ENCODE data around the gene KCNJ5.
"Not testable (repeated sequence)": the region's sequence is repeated elsewhere in the genome, so short reads cannot be mapped to it uniquely, and the experiment has no call there.

The KCNJ5 gene

DNA sequence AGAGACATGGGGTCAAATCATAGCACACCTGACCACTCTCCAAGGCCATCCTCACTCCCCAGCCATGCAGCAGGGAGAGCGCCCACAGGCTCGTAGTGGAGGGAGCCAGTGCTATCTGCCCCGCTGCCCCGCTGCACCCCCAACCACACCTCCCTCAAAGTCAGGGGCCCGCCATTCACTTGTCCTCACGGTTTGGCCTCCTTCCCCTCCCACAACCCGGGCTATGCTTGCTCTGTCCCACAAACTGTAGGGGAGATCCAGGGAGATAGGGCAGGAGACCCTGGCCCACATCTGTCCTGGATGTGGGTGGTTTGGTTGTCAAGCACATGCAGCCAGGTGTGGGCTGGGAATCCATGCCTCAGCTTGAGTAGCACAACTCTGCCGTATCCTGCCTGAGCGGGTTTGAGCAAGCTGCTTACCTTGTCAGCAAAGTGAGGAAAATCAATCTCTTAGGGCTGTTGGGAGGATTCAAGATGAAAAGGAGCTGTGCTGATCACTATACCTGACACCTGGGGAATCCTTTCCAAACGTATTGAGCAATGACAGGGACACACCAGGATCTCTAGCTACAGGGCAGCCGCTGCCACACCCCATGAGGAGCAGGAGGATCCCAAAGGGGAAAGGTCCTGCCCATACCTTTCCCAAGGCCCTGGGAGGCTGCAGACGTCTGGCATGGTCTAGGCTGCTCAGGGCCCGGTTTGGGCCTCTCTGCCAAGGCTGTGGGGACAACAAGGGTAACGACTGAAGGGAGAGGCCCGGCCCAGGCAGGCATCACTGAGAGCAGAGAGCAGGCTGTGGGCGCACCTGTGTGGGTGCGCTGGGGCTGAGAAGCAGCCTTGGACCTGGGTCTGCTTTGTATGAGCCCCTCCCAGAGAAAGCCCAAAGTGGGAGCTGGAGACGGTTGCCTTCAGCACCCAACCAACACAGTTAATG is 23.3 kb downstream of the KCNJ5 start:
- DNase-seq: no peak

GRCh38 chr11:128915149-128915521 is 24.0 kb downstream of the KCNJ5 start:
- no peak for DNase-seq

DNA sequence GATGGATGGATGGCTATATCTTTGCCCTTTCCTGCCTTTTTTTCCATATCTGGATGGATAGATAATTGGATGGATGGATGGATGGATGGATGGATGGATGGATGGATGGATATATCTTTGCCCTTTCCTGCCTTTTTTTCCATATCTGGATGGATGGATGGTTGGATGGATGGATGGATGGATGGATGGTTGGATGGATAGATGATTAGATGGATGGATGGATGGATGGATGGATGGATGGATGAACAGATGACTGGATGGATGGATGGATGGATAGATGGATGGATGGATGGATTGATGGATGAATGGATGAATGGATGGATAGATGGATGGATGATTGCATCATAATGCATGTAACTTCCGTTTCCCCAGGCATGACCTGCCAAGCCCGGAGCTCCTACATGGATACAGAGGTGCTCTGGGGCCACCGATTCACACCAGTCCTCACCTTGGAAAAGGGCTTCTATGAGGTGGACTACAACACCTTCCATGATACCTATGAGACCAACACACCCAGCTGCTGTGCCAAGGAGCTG is 24.9 kb downstream of the KCNJ5 start:
- DNase-seq: no peak

- no peak for DNase-seq
Measured at GRCh38 chr11:128916681-128917080, 25.5 kb downstream of the KCNJ5 start.

GRCh38 chr11:128917144-128917724 is 26.1 kb downstream of the KCNJ5 start:
- DNase-seq: no peak

DNA sequence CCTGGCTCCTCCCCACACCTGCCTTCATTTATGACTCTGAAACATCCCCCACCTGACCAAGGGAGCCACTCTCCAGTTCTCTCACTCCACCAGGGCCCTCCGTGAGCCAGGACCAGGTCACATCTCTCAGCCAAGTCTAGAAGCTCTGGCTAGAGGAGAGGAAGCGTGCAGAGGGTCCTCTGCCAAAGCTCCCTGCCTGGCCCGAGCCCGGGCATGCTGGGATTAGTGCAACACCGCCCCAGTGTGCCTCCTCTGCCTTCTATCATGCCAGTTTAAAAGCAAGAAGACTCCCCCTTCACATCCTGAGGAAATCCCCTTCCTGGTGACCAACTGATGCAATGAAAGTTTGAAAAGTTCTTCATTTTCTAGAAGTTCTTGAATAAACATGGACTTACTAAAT is 28.1 kb downstream of the KCNJ5 start:
- DNase-seq: no peak

DNA sequence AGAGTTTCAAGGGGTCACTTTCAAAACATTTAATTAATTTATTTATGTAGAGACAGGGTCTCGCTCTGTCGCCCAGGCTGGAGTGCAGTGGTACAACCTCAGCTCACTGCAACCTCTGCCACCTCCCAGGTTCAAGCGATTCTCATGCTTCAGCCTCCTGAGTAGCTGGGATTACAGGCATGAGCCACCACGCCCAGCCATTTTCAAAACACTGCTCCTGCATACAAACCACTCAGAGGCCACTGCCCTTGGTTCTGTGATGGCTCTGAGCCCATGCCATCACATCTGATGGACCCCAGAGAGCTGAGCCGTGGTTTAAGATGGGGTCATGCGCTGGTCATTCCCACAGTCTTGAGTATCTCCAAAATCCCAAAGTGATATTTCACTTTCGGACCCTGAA is 28.5 kb downstream of the KCNJ5 start:
- not testable (repeated sequence) for DNase-seq

DNA sequence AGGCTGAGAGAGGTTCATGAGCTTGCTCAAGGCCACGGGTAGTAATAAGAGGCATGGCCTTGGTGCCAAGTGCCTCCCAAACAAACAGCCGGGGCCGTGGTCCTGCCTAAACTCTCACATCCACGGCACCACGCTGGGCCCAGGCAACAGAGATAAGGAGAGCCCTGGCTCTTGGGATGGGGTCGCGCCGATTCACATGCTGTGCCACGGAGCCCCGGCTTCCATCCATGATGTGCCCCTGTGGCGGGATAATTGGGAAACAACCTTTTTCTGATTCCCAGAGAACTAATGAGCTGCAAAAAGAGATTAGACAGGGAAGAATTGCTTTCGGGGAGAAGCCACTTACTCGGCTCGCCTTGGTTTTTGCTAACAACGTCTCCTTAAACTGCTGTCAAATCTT is 29.5 kb downstream of the KCNJ5 start:
- DNase-seq: no peak

DNA sequence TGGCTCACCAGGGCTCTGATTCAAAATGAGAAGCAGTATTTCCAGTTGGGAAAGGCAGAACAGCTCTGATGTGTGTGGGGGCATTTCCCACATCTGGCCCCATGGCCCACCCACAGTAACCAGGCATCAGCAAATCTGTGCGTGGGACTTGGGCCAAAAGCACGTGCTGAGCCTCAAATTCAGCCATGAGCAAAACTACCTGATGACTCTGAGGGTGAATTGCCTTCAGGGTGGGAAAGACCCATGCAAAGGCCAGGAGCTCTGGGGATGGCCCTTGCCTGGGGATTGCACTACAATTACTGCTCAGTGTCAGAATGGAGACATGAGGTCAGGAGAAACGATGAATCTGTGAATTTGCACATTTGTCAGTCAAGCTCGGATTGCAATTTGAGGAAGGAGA is 30.6 kb downstream of the KCNJ5 start:
- no peak for DNase-seq

DNA sequence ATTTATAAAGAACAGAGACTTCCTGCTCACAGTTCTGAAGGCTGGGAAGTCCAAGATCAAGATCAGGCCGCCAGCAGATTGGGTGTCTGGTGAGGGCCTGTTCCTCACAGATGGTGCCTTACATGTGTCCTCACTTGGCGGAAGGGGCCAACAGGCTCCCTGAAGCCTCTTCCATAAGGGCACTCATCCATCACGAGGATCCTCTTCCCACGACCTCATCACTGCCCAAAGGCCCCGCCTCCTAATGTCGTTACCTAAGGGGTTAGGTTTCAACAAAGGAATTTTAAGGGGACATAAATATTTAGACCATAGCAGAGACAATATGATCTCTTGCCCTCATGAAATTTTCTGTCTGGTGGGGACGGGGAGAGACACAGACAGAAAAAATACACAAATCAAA is 32.9 kb downstream of the KCNJ5 start:
- DNase-seq: no peak

DNA sequence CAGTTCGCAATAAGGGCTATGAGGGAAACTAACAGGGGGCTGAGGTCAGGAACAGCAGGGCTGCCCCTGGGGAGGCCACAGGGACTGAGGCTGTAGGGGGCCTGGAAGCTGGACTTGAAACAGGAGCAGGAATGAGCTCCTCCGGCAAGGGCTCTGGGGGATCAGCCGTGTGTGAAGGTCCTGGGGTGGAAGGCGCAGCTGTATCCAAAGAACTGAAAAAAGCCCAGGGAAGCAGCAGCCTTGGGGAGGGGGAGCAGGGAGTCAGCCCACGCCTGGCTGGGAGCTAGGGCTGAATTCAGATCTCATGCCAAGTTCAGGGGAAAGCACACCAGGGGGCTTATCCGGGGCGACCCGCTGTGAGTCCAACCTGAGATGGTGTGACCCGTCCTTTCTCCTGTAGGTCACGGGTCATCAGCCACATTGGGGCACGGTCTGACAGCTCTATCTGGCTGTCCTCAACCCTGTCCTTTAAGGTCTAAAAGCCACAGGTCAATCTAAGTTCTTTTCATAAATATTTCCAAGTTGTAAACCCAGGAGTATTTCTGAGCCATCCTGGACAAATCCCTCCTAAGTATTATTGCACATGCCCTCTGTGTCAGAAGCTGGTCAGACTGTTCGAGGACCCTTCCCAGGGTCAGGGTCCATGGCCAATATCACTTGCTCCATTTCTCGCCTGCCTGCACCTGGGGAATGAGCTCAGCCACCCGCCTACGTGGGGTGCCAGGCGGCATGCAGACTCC is 33.5 kb downstream of the KCNJ5 start:
- no peak for DNase-seq

- DNase-seq: no peak
Measured at GRCh38 chr11:128925250-128925600, 34.1 kb downstream of the KCNJ5 start.

DNA sequence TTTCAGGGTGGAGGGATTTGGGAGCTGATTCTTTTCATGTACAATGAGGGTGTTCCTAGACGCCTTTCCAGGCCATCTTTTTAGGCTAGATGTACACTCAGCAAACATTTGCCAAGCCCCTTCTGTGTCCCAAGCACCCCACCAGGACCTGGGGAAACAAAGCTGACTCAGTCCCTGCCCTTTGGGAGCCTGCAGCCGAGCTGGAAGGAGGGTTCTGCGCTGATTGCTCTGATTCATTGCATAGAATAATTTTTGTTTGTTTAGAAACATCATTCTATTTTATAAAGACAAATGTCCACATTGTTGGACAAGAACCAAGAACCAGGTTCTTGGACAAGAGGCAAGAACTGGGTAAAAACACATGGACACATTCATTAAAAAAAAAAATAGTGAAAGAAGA is 34.8 kb downstream of the KCNJ5 start:
- DNase-seq: no peak

DNA sequence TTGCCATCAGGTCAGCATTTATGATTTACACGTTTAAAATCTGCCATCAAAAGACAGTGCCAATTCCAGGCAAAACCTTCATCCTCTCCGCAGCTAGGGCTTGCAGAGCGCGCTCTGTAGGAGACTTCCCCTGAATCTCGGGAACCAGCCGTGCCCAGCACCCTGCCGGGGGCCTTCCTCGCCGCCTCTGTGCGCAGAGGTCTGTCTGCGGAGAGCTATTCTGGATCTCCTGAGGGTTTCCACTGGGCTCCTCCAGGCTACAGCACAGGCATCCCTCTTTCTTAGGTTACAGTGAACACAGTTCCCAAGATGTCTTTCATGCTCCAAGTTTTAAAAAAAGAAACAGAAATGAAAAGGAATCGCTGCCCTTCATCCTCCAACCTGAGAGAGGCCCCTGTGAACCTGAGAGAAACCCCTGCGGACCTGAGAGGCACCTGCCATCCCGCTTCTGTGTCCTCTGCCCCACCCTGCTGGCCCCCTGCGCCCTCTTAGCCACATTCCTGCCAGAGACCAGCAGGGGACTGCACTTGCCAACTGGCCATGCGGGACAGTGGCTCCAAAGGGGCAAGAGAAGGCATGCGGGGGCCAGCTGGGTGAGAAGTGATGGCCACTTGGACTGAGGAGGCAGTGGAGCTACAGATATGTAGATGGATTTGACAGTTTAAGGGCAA is 35.4 kb downstream of the KCNJ5 start:
- DNase-seq: no peak

DNA sequence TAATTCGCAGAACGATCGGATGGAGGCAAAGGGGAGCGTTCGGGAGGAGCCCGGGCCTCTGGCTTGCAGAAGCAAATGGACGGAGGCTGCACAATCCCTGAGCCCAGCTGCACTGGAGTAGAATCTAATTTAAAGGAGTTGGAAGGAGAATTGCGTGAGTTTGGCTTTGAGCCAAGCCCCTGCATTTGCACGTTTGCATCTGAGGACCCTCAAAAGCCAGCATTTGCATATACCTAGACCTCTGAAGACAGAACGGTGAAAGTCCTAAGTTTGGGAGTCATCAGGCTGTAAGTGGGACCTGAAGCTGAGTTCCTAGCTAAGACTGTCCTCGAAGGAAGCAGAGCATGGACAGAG is 35.9 kb downstream of the KCNJ5 start:
- no peak for DNase-seq

GRCh38 chr11:128927683-128928336 is 36.7 kb downstream of the KCNJ5 start:
- DNase-seq: no peak

DNA sequence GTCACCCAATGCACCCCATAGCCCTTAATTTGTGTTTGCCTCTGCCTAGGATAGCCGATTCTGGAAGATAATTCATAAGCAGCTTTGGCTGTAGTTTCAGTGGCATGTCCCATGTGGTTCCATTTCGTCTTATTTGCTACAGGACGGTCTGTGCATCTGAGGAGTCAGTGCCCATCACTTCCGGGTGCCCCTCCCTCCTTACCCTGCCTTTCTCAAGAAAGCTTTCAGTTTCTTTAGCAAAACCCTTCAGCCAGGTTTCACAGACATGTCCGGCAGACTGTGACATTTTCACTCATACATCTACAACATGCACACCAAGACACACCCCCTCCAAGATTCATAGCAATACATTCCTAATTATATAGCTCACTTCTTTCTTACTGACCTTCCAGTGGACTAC is 37.2 kb downstream of the KCNJ5 start:
- no peak for DNase-seq

DNA sequence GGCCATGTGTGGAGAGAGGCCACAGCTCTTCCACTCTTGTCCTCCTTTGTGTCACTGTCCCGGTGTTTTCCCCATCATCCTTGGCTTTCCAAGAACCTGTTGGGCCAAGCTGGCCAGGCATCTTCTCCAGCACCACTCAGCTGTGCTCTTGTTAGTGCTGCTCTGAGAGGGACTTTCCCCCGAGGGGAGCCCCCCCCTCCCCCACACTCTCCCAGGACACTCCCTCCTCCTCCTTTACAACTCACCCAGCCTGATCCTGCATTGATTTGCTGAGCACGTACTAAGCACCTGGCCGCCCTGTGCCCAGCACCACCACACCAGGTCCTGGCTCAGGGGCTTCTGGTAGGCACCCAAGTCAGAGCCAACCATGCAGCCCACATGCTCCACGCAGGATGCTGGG is 38.3 kb downstream of the KCNJ5 start:
- DNase-seq: no peak

- no peak for DNase-seq
Measured at GRCh38 chr11:128929991-128930390, 38.8 kb downstream of the KCNJ5 start.

DNA sequence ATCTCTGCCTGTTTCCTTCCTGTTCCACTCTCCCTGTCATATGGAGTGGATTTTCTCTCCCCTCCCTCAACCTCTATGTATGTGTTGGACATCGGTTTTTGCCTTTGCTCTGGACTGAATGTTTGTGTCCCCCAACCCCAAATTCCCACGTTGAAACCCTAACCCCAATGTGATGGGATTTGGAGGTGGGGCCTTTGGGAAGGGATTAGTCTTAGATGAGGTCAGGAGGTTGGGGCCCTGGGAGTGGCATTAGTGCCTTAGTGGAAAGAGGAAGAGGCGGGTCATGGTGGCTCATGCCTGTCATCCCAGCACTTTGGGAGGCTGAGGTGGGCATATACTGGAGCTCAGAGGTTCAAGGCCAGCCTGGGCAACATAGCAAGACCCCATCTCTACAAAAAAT is 39.9 kb downstream of the KCNJ5 start:
- DNase-seq: no peak

DNA sequence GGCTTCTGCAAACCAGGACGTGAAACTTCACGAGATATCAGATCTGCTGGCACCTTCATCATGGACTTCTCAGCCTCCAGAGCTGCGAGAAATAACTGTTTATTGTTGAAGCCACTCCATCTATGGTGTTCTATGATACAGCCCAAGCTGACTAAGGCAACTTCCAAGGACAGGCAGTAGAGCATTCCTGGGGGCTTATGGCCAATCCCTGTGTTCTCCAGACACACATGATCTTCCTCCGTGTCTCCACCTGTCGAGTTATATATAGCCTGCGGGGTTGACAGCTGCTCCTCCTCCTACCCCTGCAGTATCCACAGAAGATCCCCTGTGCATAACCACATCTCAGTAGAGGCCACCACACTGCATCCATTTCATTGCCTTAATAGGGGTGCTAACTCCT is 40.5 kb downstream of the KCNJ5 start:
- DNase-seq: no peak

GRCh38 chr11:128933481-128934178 is 42.5 kb downstream of the KCNJ5 start:
- DNase-seq: no peak

Measured in NCI-H510A treated with DMSO at 0.1 percent for 48 hours (cell line).